Measurements from ENCODE around the gene PSTK.

Gene PSTK

DNA sequence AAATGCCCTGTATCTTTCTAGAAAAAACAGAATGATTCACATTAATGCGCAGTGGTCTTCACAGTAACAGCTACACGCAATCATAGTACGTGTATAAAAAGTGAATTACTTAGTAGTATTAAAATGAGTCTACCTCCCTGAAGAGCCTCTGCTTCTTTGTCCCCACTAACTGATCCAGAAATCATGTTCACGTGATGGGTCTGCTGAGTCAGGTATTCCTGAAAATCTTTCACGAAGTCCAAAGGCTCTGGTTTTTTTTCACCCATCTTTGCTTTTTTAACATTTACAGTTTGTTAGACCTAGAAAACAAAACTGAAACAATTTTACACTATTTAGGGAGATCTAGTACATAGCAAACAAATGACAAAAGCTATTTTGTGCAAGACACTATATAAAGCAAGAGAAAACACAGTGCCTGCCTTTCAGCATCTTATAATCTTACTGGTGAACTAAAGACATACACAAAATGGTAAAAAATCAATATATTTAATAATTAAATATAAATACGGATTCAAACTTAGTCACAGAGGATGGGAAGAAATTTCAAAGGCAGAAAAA lies 18.2 kb downstream of the PSTK start:
- in situ Hi-C loops (cut with MboI; ENCODE audit: low pct_unique_long_range_greater_than_20kb, low sequenced_read_pairs, unreplicated experiment), result no loop called here
- TF ChIP-seq, protein P1, sequence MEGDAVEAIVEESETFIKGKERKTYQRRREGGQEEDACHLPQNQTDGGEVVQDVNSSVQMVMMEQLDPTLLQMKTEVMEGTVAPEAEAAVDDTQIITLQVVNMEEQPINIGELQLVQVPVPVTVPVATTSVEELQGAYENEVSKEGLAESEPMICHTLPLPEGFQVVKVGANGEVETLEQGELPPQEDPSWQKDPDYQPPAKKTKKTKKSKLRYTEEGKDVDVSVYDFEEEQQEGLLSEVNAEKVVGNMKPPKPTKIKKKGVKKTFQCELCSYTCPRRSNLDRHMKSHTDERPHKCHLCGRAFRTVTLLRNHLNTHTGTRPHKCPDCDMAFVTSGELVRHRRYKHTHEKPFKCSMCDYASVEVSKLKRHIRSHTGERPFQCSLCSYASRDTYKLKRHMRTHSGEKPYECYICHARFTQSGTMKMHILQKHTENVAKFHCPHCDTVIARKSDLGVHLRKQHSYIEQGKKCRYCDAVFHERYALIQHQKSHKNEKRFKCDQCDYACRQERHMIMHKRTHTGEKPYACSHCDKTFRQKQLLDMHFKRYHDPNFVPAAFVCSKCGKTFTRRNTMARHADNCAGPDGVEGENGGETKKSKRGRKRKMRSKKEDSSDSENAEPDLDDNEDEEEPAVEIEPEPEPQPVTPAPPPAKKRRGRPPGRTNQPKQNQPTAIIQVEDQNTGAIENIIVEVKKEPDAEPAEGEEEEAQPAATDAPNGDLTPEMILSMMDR (IDR thresholded peaks at IDR 0.05; ENCODE audit: extremely low read depth, insufficient read depth, missing control alignments), result no peak

DNA sequence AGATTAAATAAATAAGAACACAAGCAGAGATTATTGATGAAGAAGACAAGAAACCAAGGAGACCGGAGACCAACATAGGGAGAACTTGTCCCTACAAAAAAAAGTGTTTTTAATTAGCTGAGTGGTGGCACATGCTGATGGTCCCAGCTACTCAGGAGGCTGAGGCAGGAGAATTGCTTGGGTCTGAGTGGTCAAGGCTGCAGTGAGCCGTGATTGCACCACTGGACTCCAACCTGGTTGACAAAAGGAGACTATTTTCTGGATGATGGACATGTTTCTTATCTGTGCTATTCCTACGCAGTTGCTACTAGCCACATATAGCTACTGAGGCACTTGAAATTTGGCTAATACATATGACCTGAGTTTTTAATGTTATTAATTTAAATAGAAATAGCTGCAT lies 18.7 kb downstream of the PSTK start:
- in situ Hi-C loops (cut with MboI; ENCODE audit: low pct_unique_long_range_greater_than_20kb, low sequenced_read_pairs, unreplicated experiment), result no loop called here
- TF ChIP-seq, protein P1 (IDR thresholded peaks at IDR 0.05; ENCODE audit: extremely low read depth, insufficient read depth, missing control alignments), result no peak
- no peak for DNase-seq (ENCODE audit: low spot score)

More for the DNA sequence above, 18.2 kb downstream of the PSTK start:
- DNase-seq (ENCODE audit: low spot score), result no peak

DNA sequence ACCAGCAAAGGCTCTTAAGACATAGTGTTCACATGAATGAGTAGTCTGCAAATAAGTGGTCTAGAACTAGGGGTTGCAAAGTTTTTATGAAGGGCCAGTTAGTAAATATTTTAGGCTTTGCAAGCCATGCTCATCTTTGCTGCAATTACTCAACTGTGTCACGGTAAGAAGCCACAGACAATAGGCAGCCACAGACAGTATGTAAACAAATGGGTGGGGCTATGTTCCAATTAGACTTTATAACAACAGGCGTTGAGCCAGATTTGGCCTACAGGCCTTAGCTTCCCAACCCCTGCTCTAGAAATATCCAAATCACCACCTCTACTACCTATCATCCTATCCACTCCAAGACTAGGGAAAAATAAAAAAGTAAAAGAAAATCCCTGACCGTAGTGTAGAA lies 19.1 kb downstream of the PSTK start:
- TF ChIP-seq, protein P1 (IDR thresholded peaks at IDR 0.05; ENCODE audit: extremely low read depth, insufficient read depth, missing control alignments), result no peak
- in situ Hi-C loops (cut with MboI; ENCODE audit: low pct_unique_long_range_greater_than_20kb, low sequenced_read_pairs, unreplicated experiment), result no loop called here
- no peak for DNase-seq (ENCODE audit: low spot score)

DNA sequence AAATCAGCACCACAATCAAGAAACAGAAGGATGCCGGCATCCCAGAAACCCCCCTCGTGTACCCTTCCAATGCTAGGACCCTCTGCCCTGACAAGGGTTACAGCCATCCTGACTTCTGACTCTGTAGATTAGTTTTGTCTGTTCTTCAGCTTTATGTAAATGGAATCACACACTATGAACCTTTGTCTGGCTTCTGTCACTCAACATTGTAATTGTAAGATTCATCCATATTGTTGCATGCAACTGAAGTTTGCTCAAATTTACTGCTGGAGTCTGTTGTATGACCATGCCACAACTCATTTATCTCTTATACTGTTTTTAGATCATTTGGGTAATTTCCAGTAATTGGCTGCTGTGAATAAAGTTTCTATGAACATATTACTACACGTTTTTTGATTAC lies 20.0 kb downstream of the PSTK start:
- DNase-seq (ENCODE audit: low spot score), result no peak
- in situ Hi-C loops (cut with MboI; ENCODE audit: low pct_unique_long_range_greater_than_20kb, low sequenced_read_pairs, unreplicated experiment), result no loop called here
- TF ChIP-seq, protein P1 (IDR thresholded peaks at IDR 0.05; ENCODE audit: extremely low read depth, insufficient read depth, missing control alignments), result no peak

- DNase-seq (ENCODE audit: low spot score), result no peak
- TF ChIP-seq, protein P1 (IDR thresholded peaks at IDR 0.05; ENCODE audit: extremely low read depth, insufficient read depth, missing control alignments), result no peak
- in situ Hi-C loops (cut with MboI; ENCODE audit: low pct_unique_long_range_greater_than_20kb, low sequenced_read_pairs, unreplicated experiment), result no loop called here
Observed at GRCh38 chr10:123001370-123001769, 21.2 kb downstream of the PSTK start.

GRCh38 chr10:123004298-123004697 lies 24.1 kb downstream of the PSTK start:
- TF ChIP-seq, protein P1 (IDR thresholded peaks at IDR 0.05; ENCODE audit: extremely low read depth, insufficient read depth, missing control alignments), result no peak
- no peak for DNase-seq (ENCODE audit: low spot score)
- in situ Hi-C loops (cut with MboI; ENCODE audit: low pct_unique_long_range_greater_than_20kb, low sequenced_read_pairs, unreplicated experiment), result no loop called here
